GM12874 (cell line): ENCODE measurements around the gene SNAP47.

Source experiments
- CTCF ChIP-seq: IDR thresholded peaks from 2 replicates; pipeline ENCODE4 v1.5.1; 2011; ENCODE audit warnings: low read depth, mild to moderate bottlenecking, control low read depth, low read length, moderate library complexity; ENCODE audit not compliant: insufficient read depth

Gene SNAP47

GRCh38 chr1:227777646-227778045 lies 42.4 kb downstream of the SNAP47 start:
- no peak for TF ChIP-seq CTCF

GRCh38 chr1:227778401-227778947 lies 43.2 kb downstream of the SNAP47 start:
- no peak for TF ChIP-seq CTCF

GRCh38 chr1:227779021-227779441 lies 43.8 kb downstream of the SNAP47 start:
- TF ChIP-seq CTCF = no peak

- no peak for TF ChIP-seq CTCF
These were observed 44.5 kb downstream of the SNAP47 start for GRCh38 chr1:227779685-227780084.

- TF ChIP-seq CTCF = no peak
These were observed 45.1 kb downstream of the SNAP47 start for GRCh38 chr1:227780101-227781044.

GRCh38 chr1:227781314-227781930 lies 46.2 kb downstream of the SNAP47 start:
- TF ChIP-seq CTCF = no peak

- no peak for TF ChIP-seq CTCF
These were observed 47.0 kb downstream of the SNAP47 start for GRCh38 chr1:227782226-227782625.
